Natural killer cell (primary cell): ENCODE data around the gene ARHGAP12. TPM values are rescaled to one million over a fixed set of nuclear protein-coding genes. Genes with fewer than 3 reads are reported as not detected.

ENCODE experiments used
- ATAC-seq, 3 donors: fragments of 150-1000 bp in 2 of 3; fragments of 200-7000 bp in 1 of 3; cut with Tn5 transposase; 1 replicate in 1 of 3; 2 replicates in 2 of 3; pipeline ENCODE4 v1.10.0; 2021; ENCODE audit warnings: mild to moderate bottlenecking in 2 of 3, moderate library complexity in 2 of 3
- DNase-seq, 2 donors: peaks; one replicate each; pipeline versions ENCODE4 v3.0.0 to v3.0.0-alpha.2; 2013 to 2021; ENCODE audit warnings: mixed read lengths in 1 of 2
- H3K27ac ChIP-seq: one replicate; pipeline ENCODE4 v1.5.1; 2013; ENCODE audit warnings: mild to moderate bottlenecking, low read length
- H3K27me3 ChIP-seq: one replicate; pipeline ENCODE4 v1.6.1; 2013; ENCODE audit warnings: low read length; ENCODE audit not compliant: control insufficient read depth, insufficient read depth
- H3K36me3 ChIP-seq: one replicate; pipeline ENCODE4 v1.6.1; 2013; ENCODE audit warnings: low read length; ENCODE audit not compliant: control insufficient read depth, insufficient read depth
- H3K4me1 ChIP-seq: one replicate; pipeline ENCODE4 v1.6.1; 2013; ENCODE audit warnings: low read length; ENCODE audit not compliant: control insufficient read depth, insufficient read depth
- H3K4me3 ChIP-seq: one replicate; pipeline ENCODE4 v1.5.1; 2013; ENCODE audit warnings: low read length
- H3K9me3 ChIP-seq: one replicate; pipeline ENCODE4 v1.6.1; 2013; ENCODE audit warnings: low read length; ENCODE audit not compliant: control insufficient read depth, insufficient read depth
- H3K27ac Mint-ChIP-seq, 2 donors: one replicate each; pipeline ENCODE4 v1.8.0; 2022; ENCODE audit warnings: mild to moderate bottlenecking in 2 of 2, mixed read lengths in 2 of 2, moderate library complexity in 1 of 2
- H3K27me3 Mint-ChIP-seq, 2 donors: one replicate each; pipeline ENCODE4 v1.8.0; 2022; ENCODE audit warnings: low read depth in 2 of 2, mixed read lengths in 2 of 2
- H3K36me3 Mint-ChIP-seq: one replicate; pipeline ENCODE4 v1.8.0; 2022; ENCODE audit warnings: mixed read lengths
- H3K4me1 Mint-ChIP-seq, 2 donors: one replicate each; pipeline ENCODE4 v1.8.0; 2022; ENCODE audit warnings: mixed read lengths in 2 of 2
- H3K4me3 Mint-ChIP-seq: one replicate; pipeline ENCODE4 v1.8.0; 2022; ENCODE audit warnings: mild to moderate bottlenecking, moderate library complexity, mixed read lengths
- H3K9me3 Mint-ChIP-seq, 2 donors: one replicate each; pipeline ENCODE4 v1.8.0; 2022; ENCODE audit warnings: mixed read lengths in 2 of 2
- CTCF ChIP-seq: fragments of 200-600 bp; IDR thresholded peaks from one replicate; pipeline ENCODE4 v1.8.0; 2022; ENCODE audit warnings: antibody characterized with exemption
- WGBS: methylation state at CpG from one replicate; pipeline ENCODE4 v1.1.7; 2013; ENCODE audit warnings: missing lambda C conversion rate; ENCODE audit not compliant: insufficient coverage; 5-methylcytosine and 5-hydroxymethylcytosine counted together
- intact Hi-C: fragments of 100-400 bp; cut with micrococcal nuclease; formaldehyde crosslinking; loops from one replicate; pipeline ENCODE4 v1.14.2; 2022
- total RNA-seq, 4 donors: library from RNA; stranded (reverse); fragments of 120-200 nt in 1 of 4; gene quantifications; one replicate each; pipeline versions ENCODE4 v1.2.3 to v1.2.4, GENCODE V29; 2013 to 2022

ARHGAP12 gene
- total RNA-seq, 3 donors from 2014 or later (not counting 1 experiment from before 2014, with no cell fraction given) = 35.1 to 40.2 (median 40.2) TPM

DNA sequence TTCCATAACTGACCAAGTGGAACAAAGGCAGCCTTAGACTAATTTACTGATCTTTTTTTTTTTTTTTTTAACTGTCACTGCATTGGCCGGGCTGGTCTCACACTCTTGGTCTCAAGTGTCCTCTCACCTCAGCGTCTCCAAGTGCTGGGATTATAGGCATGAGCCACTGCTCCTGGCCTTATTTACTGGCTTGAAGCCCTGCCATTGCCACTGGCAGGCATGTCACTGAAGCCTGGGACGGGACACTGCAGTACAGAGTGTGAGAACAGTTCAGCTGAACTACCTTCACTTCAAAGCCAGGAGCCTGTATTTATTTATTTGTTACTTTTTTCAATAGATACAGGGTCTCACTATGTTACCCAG lies 15.4 kb upstream of the ARHGAP12 start:
- no peaks in the 10 kb centered on the region for H3K27me3 Mint-ChIP-seq
- H3K4me1 Mint-ChIP-seq = no peaks in the 10 kb centered on the region
- H3K36me3 Mint-ChIP-seq = no peaks in the 10 kb centered on the region
- intact Hi-C loops = no loop called here
- ATAC-seq = no peak
- no peak overlapping the region for H3K4me3 Mint-ChIP-seq
- TF ChIP-seq CTCF = no peak
- DNase-seq = no peak
- H3K4me3 ChIP-seq = no peak overlapping the region
- H3K36me3 ChIP-seq = no peaks in the 10 kb centered on the region
- H3K27me3 ChIP-seq = no peaks in the 10 kb centered on the region
- WGBS = 95% methylated on average over 3 of the region's 3 CpGs
- H3K9me3 ChIP-seq = no peaks in the 10 kb centered on the region
- no peak overlapping the region for H3K27ac ChIP-seq
- H3K4me1 ChIP-seq = peaks cover 5% of the 10 kb centered on the region
- H3K9me3 Mint-ChIP-seq = no peaks in the 10 kb centered on the region
- no peak overlapping the region for H3K27ac Mint-ChIP-seq

- Mint-ChIP-seq H3K4me3 (no peak overlapping the region), H3K36me3 (no peaks in the 10 kb centered on the region), H3K27me3 (no peaks in the 10 kb centered on the region), H3K27ac (no peak overlapping the region), H3K4me1 (no peaks in the 10 kb centered on the region), H3K9me3 (no peaks in the 10 kb centered on the region)
- no peak for DNase-seq
- no peak overlapping the region for H3K27ac ChIP-seq
- H3K27me3 ChIP-seq = no peaks in the 10 kb centered on the region
- no peaks in the 10 kb centered on the region for H3K36me3 ChIP-seq
- TF ChIP-seq CTCF = no peak
- H3K4me3 ChIP-seq = no peak overlapping the region
- 95% methylated on average over 3 of the region's 4 CpGs for WGBS
- H3K9me3 ChIP-seq = no peaks in the 10 kb centered on the region
- intact Hi-C loops = no loop called here
- peaks cover 5% of the 10 kb centered on the region for H3K4me1 ChIP-seq
- ATAC-seq = no peak
These were observed 14.3 kb upstream of the ARHGAP12 start for GRCh38 chr10:31942892-31943291.

- Mint-ChIP-seq H3K4me3 (no peak overlapping the region), H3K9me3 (no peaks in the 10 kb centered on the region), H3K27me3 (no peaks in the 10 kb centered on the region), H3K36me3 (no peaks in the 10 kb centered on the region), H3K4me1 (no peaks in the 10 kb centered on the region), H3K27ac (no peak overlapping the region)
- intact Hi-C loops = no loop called here
- no peak for ATAC-seq
- H3K4me1 ChIP-seq = peaks cover 5% of the 10 kb centered on the region
- H3K27ac ChIP-seq = no peak overlapping the region
- TF ChIP-seq CTCF = no peak
- WGBS = 80% methylated on average over 1 of the region's 1 CpG
- H3K27me3 ChIP-seq = no peaks in the 10 kb centered on the region
- no peak for DNase-seq
- no peak overlapping the region for H3K4me3 ChIP-seq
- H3K36me3 ChIP-seq = no peaks in the 10 kb centered on the region
- no peaks in the 10 kb centered on the region for H3K9me3 ChIP-seq
These were observed 13.8 kb upstream of the ARHGAP12 start for GRCh38 chr10:31942435-31942834.

GRCh38 chr10:31940839-31941653 lies 12.4 kb upstream of the ARHGAP12 start:
- no peaks in the 10 kb centered on the region for H3K9me3 Mint-ChIP-seq
- no peaks in the 10 kb centered on the region for H3K4me1 Mint-ChIP-seq
- Histone ChIP-seq H3K36me3 (no peaks in the 10 kb centered on the region), H3K27me3 (no peaks in the 10 kb centered on the region), H3K9me3 (no peaks in the 10 kb centered on the region), H3K4me1 (peaks cover 5% of the 10 kb centered on the region), H3K4me3 (no peak overlapping the region), H3K27ac (no peak overlapping the region)
- no peaks in the 10 kb centered on the region for H3K27me3 Mint-ChIP-seq
- no peak overlapping the region for H3K4me3 Mint-ChIP-seq
- no peaks in the 10 kb centered on the region for H3K36me3 Mint-ChIP-seq
- no peak overlapping the region for H3K27ac Mint-ChIP-seq
- WGBS = 91% methylated on average over 6 of the region's 7 CpGs
- DNase-seq (no peak), ATAC-seq (no peak)
- intact Hi-C loops = no loop called here
- no peak for TF ChIP-seq CTCF
